DMS153 (cell line): ENCODE measurements around the gene DLG4.
"Not testable (repeated sequence)": the region's sequence is repeated elsewhere in the genome, so short reads cannot be mapped to it uniquely, and the experiment has no call there.

Source experiments
- DNase-seq: peaks from one replicate; lab custom pipeline; 2025; lab: John Stamatoyannopoulos, UW

DLG4 gene

GRCh38 chr17:7249214-7249613 lies 29.6 kb upstream of the DLG4 start:
- DNase-seq: no peak

DNA sequence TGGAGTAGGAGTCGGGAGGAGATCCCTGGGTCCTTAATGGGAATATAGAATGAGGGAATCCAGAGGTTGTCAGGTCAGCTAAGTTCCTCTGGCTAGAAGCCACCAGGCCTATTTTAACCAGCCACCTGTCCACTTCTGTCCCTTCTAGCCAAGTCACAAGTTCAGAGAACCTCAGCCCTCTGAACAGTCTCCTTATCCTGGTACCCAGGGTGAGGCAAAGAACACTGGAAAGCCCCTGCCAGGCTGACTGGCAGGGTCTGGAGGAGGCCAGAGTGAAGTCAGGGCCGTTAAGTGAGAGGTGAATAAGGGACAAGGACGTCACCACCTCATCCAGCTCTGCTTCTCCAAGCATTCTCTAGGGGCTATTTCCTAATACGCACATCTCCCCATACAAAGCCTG lies 29.2 kb upstream of the DLG4 start:
- no peak for DNase-seq

GRCh38 chr17:7246779-7247178 lies 27.1 kb upstream of the DLG4 start:
- no peak for DNase-seq

DNA sequence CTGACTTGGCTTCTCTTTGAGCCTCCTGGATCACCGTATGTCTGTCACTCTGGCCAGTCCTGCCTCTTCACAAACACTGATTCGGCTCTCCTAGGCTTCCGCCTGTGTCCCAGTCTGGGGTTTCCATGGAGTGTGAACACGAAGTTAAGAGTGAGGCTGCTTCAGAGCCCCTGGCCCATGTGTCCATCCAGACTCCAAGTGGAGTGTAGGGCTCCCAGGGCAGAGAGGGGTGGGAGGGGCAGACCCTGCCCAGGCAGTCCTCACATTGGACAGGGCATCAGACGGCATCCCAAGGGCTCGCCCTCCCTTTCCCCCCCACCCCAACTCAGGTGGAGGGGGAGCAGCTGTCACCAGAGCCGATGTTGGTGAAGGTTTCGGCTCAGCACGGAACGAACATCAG lies 24.2 kb upstream of the DLG4 start:
- DNase-seq: not testable (repeated sequence)

- DNase-seq: no peak
Measured at GRCh38 chr17:7243453-7243729, 23.8 kb upstream of the DLG4 start.

GRCh38 chr17:7242717-7243452 lies 23.2 kb upstream of the DLG4 start:
- peak; percentile 79 for DNase-seq

DNA sequence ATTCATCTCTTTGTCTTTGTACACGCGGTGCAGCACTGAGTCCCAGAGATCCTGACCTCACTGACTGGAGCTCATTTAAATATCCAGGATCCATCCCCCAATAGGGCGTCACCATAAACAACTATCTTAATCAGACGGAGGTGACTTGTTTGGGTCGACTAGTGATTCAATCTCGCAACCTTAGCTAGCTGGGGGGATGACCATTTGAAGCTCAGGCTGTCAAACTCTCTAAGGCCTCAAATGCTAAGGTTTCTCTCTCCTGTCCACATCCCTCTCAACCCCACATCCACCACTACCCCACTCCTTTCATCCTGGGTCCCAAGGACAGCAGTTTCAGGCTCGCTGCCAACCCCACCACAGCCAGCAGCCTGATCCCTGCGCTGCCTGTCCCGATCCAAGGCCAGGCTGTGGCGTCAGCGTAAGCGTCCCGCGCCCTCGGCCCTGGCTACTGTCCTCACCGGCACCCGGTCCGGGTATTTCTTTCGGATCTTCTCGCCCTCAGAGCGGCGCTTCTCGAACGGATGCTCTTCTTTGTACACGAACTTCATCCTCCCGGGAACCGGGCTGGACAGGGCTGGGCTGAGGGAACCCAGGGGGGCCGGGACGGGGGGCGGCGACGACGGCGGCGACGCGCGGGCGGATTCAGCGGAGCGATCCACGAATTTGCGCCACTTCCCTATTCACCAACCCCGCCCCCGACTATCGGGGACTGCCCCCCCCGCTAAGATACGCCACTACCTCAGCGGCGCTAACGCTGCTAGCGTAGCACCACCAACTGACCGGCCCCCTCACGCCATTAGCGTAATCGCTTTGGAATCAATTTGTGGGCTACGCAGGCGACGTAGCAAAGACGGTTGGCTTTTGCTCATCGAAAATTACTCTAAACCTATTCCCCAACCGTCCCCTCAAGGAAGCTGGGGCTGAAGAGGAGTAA lies 22.4 kb upstream of the DLG4 start, which contains the start of gene GABARAP:
Gene GABARAP, minus strand, starts transcription at position 667 of the 934 bp plus-strand sequence. Its CDS starts 119 bp downstream, at position 548.
- DNase-seq: peak; percentile 49

- no peak for DNase-seq
Measured at GRCh38 chr17:7241090-7241733, 21.6 kb upstream of the DLG4 start.

DNA sequence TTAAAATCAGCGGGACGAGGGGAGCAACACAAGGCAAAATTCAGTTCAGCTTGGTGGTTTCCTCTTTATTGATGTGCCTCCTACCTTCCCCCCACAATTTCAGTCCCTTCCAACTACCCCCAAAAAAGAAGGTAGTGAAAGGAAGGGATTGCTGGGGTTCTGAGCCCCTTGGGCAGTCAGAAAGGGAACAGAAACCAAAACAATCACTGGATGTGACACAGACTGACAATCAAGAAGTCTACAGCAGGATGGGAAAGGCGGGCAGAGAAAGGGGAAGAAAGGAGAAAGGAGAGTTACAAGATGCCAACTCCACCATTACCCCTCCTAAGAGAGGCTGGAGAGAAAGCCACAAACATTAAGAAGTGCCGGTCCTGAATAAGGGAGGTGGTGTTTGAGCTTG lies 20.7 kb upstream of the DLG4 start:
- no peak for DNase-seq

DNA sequence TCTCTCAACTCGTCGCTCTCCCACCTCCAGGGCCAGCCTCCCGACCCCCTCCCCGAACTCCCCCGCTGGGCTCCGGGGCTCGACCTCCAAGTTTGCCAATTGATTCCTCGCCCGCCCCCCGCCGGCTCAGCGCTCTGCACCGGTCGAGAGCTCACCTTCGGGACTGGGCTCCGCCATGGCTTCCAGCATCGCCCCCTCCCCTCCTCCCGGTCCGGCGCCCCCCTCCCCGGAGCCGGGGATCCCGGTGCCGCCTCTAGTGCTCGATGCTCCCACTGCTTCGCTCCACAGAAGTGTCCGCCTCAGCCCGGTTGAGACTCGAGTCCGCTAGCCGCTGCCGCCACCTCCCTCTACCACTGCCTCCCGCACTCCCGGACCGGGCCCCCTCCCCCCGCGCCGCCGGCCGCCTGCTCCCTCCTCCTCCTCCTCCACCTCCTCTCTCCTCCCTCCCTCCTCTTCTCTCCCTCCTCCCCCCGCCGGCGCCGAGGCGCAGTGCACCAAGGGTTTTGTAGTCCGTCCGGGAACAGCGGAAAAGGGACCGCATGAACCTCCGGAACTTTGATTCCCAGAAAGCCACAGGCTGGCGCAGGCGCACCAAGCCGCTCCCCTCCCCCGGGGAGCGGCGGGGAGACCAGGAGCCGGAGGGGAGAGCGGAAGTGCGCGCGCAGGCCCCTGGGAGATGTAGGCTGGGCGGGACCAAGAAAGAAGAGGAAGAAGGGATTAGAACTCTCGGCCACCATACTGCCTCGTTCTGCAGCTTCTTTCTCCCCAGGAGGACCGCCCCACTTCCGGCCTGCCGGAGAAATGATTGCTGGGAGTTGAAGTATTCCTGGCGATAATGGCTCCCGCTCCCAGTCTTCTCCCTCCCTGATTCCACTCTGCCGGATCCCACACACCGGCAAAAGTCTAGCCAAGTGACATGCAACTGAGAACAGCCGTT lies 19.7 kb upstream of the DLG4 start, which contains the start of gene PHF23:
Gene PHF23, minus strand, starts transcription at position 367 of the 937 bp plus-strand sequence. Its CDS starts 178 bp downstream, at position 189.
- peak; percentile 95 for DNase-seq

- no peak for DNase-seq
Measured at GRCh38 chr17:7238420-7239090, 18.9 kb upstream of the DLG4 start.

DNA sequence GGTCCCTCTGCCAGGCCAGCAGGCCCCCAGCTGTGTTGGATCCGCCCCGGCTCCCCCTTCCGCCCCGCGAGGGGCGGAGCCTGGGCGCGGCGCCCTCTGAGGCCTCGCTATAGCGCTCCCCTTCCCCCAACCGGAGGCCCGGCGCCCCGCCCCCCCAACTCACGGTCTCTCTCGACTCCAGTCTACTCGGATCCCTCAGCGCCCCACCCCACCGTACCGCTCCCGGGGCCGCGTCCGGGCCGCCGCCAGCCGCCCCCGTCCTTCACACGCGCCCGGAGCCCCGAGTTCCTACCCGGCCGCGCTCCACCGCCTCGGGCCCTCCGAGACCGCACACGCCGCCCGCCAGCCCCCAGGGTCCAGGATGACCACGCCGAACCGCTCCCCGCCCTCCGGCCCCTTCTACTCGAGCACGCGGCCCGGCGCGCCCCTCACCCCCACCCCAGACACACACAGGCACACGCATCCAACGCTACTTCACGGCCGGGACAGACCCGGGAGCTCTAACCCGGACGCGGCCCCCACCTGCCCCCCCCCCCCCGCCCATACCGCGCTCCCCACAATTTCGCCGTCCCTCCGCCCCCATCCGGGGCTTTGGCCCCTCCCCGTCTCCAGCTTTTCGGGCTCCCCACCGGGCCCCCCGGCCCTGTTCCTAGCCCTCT lies 18.3 kb upstream of the DLG4 start:
- DNase-seq: no peak

DNA sequence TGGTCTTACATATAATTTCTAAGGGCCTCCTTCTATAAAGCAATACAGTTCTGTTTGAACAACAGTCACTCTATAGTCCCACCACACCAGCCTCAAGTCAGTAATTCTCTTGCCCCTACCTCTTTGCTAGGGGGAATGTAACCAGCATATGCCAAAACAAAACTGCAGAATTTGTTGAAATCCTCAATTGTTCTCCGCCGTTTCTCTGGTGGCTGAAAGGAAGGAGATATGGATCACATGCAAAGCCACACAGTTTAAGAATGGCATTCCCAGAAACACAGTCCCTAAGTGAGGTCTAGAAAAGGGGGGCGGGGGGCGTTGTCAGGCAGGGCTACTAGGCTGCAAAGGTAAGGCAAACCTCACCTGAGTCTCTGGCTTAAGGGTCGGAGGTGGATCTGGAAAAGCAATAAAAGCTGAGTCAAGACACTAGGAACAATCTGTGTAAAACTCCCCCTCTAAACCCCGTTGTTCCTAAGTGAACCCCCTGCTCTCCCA lies 17.7 kb upstream of the DLG4 start:
- DNase-seq: no peak

- no peak for DNase-seq
Measured at GRCh38 chr17:7236808-7237207, 17.2 kb upstream of the DLG4 start.

- DNase-seq: no peak
Measured at GRCh38 chr17:7235693-7236665, 16.3 kb upstream of the DLG4 start.

- DNase-seq: peak; percentile 39
Measured at GRCh38 chr17:7234083-7234951, 14.7 kb upstream of the DLG4 start, which contains the start of gene DVL2. Gene DVL2 (minus strand): TSS chr17:7234517. CDS start chr17:7234262, 255 bp downstream.

GRCh38 chr17:7233701-7234082 lies 14.1 kb upstream of the DLG4 start:
- no peak for DNase-seq

GRCh38 chr17:7232114-7232513 lies 12.5 kb upstream of the DLG4 start:
- DNase-seq: no peak
